IgD-negative memory B cell (primary cell): ENCODE data around the gene GSS. TPM values are rescaled to one million over a fixed set of nuclear protein-coding genes. Genes with fewer than 3 reads are reported as not detected.
A peak's percentile ranks its signal among the peaks of the same experiment; 100 is the strongest.

Experiments used
- H3K27ac Mint-ChIP-seq, 3 donors: one replicate each; pipeline ENCODE4 v1.8.0; 2020 to 2022; ENCODE audit warnings: mild to moderate bottlenecking in 3 of 3, mixed read lengths in 3 of 3, moderate library complexity in 1 of 3
- H3K27me3 Mint-ChIP-seq: one replicate; pipeline ENCODE4 v1.8.0; 2021; ENCODE audit warnings: mixed read lengths
- H3K36me3 Mint-ChIP-seq: one replicate; pipeline ENCODE4 v1.8.0; 2020; ENCODE audit warnings: mild to moderate bottlenecking, mixed read lengths
- H3K4me1 Mint-ChIP-seq, 3 donors: one replicate each; pipeline ENCODE4 v1.8.0; 2020 to 2022; ENCODE audit warnings: mixed read lengths in 3 of 3, mild to moderate bottlenecking in 1 of 3
- H3K4me3 Mint-ChIP-seq, 4 donors: one replicate each; pipeline ENCODE4 v1.8.0; 2020 to 2022; ENCODE audit warnings: mild to moderate bottlenecking in 4 of 4, mixed read lengths in 4 of 4, moderate library complexity in 3 of 4
- H3K9me3 Mint-ChIP-seq, 3 donors: one replicate each; pipeline ENCODE4 v1.8.0; 2020 to 2021; ENCODE audit warnings: mixed read lengths in 3 of 3, mild to moderate bottlenecking in 1 of 3
- polyA plus RNA-seq: library from polyadenylated mRNA; unstranded; fragments of 300-500 nt; fragmentation: Illumina TruSeq; gene quantifications from one replicate; pipeline ENCODE4 v1.2.3, GENCODE V29; 2021

The GSS gene
- polyA plus RNA-seq, 1 donor from 2014 or later: 22.3 TPM

DNA sequence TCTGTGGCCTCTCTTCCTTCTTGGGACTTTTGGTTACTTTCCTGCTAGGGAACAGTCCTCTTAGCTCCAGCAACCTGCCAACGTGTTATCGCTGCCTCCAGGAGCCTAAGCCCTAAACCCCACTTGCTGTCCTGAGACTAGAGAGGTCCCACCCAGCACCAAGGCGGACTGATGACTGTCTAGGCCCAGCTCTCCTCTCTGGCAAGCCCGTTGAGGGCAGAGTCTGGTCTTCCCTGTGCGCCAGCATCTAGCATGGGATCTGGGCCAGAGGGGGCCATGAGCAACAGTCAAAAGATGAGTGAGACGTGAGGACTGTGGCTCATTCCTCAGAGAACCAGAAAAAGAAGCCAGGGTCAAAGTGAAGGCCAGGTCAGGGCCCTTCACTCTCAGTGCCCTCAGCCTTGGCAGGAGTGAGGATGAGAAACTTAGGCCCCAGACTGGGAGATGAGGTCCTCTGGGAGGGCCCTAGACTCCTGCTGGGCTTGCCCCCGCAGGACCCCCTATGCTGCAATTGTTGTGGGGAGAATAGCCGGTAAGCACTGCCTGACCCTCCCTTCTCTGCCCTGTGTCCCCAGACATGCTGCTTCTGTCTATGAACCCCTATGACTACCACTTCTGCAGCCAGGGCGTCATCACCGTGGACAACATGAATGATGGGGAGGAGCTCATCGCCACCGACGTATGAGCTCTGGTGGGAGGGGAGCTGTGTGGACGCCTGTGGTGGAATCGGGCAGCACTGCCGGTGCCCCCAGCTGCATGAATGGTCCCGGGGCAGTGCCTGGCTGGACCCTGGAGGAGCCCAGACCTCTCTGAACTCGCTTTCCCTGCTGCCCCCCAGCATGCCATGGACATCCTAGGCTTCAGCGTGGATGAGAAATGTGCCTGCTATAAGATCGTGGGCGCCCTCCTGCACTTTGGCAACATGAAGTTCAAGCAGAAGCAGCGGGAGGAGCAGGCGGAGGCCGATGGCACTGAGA, 31.0 kb upstream of the GSS start:
- no peak overlapping the region for H3K27ac Mint-ChIP-seq
- peaks cover 0 to 1% (median 0%) of the 10 kb centered on the region in 3 donors for H3K4me1 Mint-ChIP-seq
- no peaks in the 10 kb centered on the region for H3K9me3 Mint-ChIP-seq
- H3K27me3 Mint-ChIP-seq: peaks cover 2% of the 10 kb centered on the region
- H3K4me3 Mint-ChIP-seq: no peak overlapping the region
- peaks cover 3% of the 10 kb centered on the region for H3K36me3 Mint-ChIP-seq

DNA sequence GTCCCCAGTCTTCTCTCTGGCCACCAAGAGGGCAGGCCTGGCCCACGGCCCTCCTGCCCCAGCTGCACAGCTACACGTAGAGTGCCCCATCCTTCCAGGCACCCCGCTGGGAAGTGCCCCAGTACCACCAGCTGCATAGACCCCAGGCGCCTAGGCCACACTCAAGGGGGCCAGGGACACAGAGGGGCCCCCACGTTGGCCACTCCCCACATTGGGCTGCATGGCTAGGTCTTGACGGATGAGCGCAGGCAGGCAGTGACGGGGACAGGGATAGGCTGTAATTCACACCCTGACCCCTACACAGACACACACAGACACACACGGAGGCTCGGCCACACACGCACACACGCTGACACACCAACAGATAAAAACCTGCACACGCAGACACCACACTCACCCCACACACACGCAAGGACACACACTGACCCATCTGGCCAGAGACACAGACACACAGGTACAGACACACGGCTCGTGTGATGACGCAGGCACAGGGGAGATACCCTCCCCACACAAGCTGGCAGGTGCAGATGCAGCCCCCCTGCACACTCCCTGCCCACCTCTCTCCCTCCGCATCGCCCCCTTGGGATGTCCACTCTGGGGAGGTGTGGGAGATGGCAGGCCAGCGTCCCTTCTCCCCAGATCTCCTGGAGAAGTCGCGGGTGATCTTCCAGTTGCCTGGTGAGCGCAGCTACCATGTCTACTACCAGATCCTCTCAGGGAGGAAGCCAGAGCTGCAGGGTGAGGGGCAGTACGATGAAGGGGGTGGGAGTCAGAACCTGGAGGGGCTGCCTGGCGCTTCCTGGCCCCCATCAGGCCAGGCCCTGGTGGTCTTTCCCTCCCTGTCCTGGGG, 30.1 kb upstream of the GSS start:
- Mint-ChIP-seq H3K9me3 (no peaks in the 10 kb centered on the region), H3K27me3 (peaks cover 8% of the 10 kb centered on the region), H3K4me3 (peak overlapping the region in 1 of 4 donors; percentile 65), H3K4me1 (peaks cover 0 to 1% (median 0%) of the 10 kb centered on the region in 3 donors), H3K27ac (peak overlapping the region in 1 of 3 donors; percentile 96), H3K36me3 (peaks cover 3% of the 10 kb centered on the region)

GRCh38 chr20:34984756-34985261, 29.2 kb upstream of the GSS start:
- Mint-ChIP-seq H3K4me3 (peak overlapping the region in 1 of 4 donors; percentile 29), H3K4me1 (peaks cover 0 to 1% (median 0%) of the 10 kb centered on the region in 3 donors), H3K27ac (peak overlapping the region in 1 of 3 donors; percentile 27), H3K9me3 (no peaks in the 10 kb centered on the region), H3K36me3 (peaks cover 3% of the 10 kb centered on the region), H3K27me3 (peaks cover 8% of the 10 kb centered on the region)

DNA sequence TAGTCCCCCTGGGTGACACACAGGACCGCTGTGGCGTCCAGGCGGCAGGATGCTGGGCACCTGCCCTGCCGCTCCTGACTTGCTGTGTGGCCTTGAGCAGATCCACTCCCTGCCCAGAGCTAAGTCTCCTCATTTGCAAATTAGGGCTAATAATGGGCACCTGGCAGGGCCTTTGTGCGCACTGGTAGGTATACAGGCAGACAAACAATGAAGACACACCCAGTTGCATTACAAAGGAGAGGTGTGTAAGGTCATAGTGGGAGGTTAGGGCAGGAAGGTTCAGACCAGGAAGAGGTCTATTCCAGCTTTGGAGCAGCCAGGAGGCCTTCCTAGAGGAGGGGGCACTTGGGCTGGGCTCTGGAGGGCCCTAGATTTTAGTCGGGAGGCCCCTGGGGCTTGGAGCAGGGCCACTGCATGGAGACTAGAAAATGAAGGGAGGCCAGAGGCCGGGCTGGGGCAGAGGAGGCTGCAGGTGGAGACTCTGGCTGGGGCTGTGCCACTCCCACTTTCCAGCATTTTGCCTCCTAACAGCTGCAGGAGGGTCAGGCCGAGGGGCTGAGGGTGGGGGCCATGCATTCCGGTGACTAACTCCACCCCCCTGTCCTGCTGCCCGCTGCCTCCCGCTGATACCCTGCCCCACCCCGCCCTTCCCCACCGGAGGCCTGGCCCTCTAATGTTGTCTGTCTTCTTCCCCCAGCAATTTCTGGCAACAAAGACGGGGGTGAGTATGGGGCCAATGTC, 28.6 kb upstream of the GSS start:
- peaks cover 8% of the 10 kb centered on the region for H3K27me3 Mint-ChIP-seq
- H3K36me3 Mint-ChIP-seq: peaks cover 3% of the 10 kb centered on the region
- H3K27ac Mint-ChIP-seq: no peak overlapping the region
- no peaks in the 10 kb centered on the region for H3K9me3 Mint-ChIP-seq
- no peak overlapping the region for H3K4me3 Mint-ChIP-seq
- peaks cover 0 to 1% (median 0%) of the 10 kb centered on the region in 3 donors for H3K4me1 Mint-ChIP-seq

- Mint-ChIP-seq H3K27me3 (peaks cover 10% of the 10 kb centered on the region), H3K9me3 (no peaks in the 10 kb centered on the region), H3K4me1 (peaks cover 0 to 1% (median 0%) of the 10 kb centered on the region in 3 donors), H3K36me3 (peaks cover 4% of the 10 kb centered on the region), H3K27ac (no peak overlapping the region), H3K4me3 (no peak overlapping the region)
These were observed 27.6 kb upstream of the GSS start for GRCh38 chr20:34983089-34983820.

DNA sequence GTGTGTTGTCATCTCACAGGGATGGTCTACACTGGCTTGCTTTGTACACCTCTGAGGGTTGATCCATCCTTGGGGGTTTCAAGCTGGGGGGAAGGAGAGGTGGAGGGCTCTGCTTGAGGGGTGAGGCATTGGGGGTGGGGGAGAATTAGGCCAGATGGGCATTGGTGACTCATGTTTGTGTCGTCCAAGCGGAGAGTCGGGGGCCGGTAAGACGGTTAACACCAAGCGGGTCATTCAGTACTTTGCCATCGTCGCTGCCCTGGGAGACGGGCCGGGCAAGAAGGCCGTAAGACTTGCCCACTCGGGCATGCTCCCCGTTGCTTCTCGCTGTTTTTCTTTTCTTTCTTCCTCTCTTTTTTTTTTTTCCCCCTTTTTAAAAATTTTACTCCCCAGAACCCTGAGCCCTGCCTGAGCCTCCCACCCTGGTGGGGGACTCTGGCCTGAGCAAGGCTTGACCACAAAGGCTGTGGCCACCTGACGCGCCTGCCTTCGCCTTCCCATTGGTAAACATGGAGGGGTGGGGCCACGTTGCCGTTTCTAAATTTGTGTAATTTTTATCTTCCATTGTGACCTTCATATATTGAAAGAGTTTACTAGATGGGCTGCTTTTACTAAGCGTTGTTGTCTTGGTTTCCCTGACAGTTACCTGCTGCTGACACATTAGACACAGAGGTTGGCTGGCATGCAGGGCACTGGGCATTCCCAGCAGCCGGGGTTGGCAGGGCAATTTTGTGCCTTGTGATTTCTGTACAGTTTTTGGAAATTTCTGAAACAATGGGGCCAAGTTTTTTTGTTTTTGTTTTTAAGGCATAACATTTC, 26.9 kb upstream of the GSS start:
- Mint-ChIP-seq H3K9me3 (no peaks in the 10 kb centered on the region), H3K36me3 (peaks cover 5% of the 10 kb centered on the region), H3K27me3 (peaks cover 10% of the 10 kb centered on the region), H3K27ac (no peak overlapping the region), H3K4me3 (peak overlapping the region in 2 of 4 donors; percentile 9 to 39), H3K4me1 (peaks cover 0 to 1% (median 0%) of the 10 kb centered on the region in 3 donors)

GRCh38 chr20:34980543-34981233, 25.1 kb upstream of the GSS start:
- peaks cover 0 to 1% (median 0%) of the 10 kb centered on the region in 3 donors for H3K4me1 Mint-ChIP-seq
- H3K27ac Mint-ChIP-seq: no peak overlapping the region
- peaks cover 6% of the 10 kb centered on the region for H3K36me3 Mint-ChIP-seq
- H3K4me3 Mint-ChIP-seq: no peak overlapping the region
- no peaks in the 10 kb centered on the region for H3K9me3 Mint-ChIP-seq
- H3K27me3 Mint-ChIP-seq: peaks cover 16% of the 10 kb centered on the region

- peaks cover 6% of the 10 kb centered on the region for H3K36me3 Mint-ChIP-seq
- H3K27ac Mint-ChIP-seq: no peak overlapping the region
- H3K4me1 Mint-ChIP-seq: peaks cover 0 to 1% (median 0%) of the 10 kb centered on the region in 3 donors
- no peak overlapping the region for H3K4me3 Mint-ChIP-seq
- no peaks in the 10 kb centered on the region for H3K9me3 Mint-ChIP-seq
- peaks cover 16% of the 10 kb centered on the region for H3K27me3 Mint-ChIP-seq
These were observed 24.0 kb upstream of the GSS start for GRCh38 chr20:34979366-34980153.

DNA sequence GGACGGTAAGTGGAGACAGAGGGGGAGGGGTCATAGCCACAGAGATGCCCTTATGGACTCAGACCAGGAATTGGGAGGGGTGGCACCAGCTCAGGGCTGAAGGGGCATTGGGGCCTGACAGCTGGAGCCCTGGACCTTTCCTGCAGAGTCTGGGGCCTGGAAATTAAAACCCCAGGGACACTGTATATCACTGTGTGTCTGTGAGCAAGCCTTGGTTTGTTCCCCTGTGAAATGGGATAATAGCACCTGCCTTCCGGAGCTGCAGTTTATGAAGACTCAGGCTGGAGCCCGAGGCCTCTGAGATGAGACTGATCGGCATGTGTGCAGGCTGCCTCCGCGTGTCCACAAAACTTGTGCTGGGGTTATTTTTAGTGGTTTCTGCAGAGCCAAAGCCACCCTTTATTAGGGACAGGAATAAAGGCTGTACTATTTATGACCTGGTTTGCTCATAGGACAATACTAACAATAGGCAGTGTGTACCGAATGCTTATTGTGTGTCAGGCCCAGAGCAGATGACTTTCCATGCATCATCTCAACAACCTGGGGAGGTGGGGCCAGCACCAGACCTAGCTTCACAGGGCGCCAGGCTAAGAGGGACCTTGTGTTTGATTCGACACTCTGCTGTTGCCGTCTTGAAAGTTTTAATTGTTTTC, 22.6 kb upstream of the GSS start:
- peaks cover 16% of the 10 kb centered on the region for H3K27me3 Mint-ChIP-seq
- H3K27ac Mint-ChIP-seq: no peak overlapping the region
- no peak overlapping the region for H3K4me3 Mint-ChIP-seq
- H3K4me1 Mint-ChIP-seq: peaks cover 0 to 1% (median 0%) of the 10 kb centered on the region in 3 donors
- H3K36me3 Mint-ChIP-seq: peaks cover 6% of the 10 kb centered on the region
- H3K9me3 Mint-ChIP-seq: no peaks in the 10 kb centered on the region

DNA sequence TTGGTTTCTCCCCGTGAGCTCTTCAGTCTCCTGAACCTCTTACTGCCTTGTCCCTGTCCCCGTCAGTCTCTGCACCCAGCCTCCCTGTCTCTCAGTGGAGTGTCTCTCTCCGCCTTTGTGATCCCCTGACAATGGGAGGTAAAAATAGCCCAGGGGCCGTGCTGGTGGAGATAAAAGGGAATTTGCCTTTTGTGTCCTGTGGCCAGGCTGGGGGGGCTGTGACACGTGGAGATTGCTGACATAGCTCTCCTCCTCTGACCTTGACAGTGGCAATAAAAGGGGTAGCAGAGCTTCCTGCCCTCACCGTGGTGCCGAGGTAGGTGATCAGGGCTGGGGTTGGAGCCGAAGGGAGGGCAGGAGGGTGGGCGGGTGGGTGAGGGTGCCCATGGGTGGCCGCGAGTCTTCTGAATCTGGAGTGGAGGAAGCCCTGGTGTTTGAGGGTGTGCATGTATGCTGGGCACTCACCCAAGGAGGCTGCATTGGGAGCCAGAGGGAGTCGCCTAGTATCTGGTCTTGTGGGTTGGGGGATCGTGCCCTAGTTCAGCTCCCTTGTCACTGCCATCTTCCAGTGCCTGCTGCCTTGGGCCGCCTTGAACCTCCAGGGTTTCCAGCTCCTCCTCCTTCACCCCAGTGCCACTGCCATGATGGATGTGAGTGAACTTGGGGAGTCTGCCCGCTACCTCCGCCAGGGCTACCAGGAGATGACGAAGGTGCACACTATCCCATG, 21.9 kb upstream of the GSS start:
- Mint-ChIP-seq H3K4me1 (peaks cover 0 to 1% (median 0%) of the 10 kb centered on the region in 3 donors), H3K4me3 (no peak overlapping the region), H3K27ac (no peak overlapping the region), H3K9me3 (no peaks in the 10 kb centered on the region), H3K27me3 (peaks cover 16% of the 10 kb centered on the region), H3K36me3 (peaks cover 3% of the 10 kb centered on the region)

- Mint-ChIP-seq H3K4me3 (no peak overlapping the region), H3K27me3 (peaks cover 12% of the 10 kb centered on the region), H3K9me3 (no peaks in the 10 kb centered on the region), H3K36me3 (peaks cover 3% of the 10 kb centered on the region), H3K27ac (no peak overlapping the region), H3K4me1 (no peaks in the 10 kb centered on the region)
These were observed 20.7 kb upstream of the GSS start for GRCh38 chr20:34976286-34976685.
